HL-60 (cell line): ENCODE data around the gene OR2L13.

ENCODE experiments used
- DNase-seq, 2 experiments: peaks; one replicate each; pipeline ENCODE4 v3.0.0-alpha.2; 2010 to 2020; ENCODE audit warnings: low read depth in 1 of 2, low spot score in 1 of 2
- H3K27ac ChIP-seq: fragments of 250-450 bp; sonication (Bioruptor Pico); replicated peaks from 2 replicates; pipeline ENCODE4 v1.5.1; 2020; ENCODE audit warnings: mild to moderate bottlenecking, moderate library complexity
- H3K27me3 ChIP-seq: fragments of 250-450 bp; sonication (Bioruptor Pico); 2 replicates; pipeline ENCODE4 v1.5.1; 2021; ENCODE audit warnings: mild to moderate bottlenecking, moderate library complexity; ENCODE audit not compliant: insufficient read depth, poor library complexity, severe bottlenecking
- H3K4me3 ChIP-seq: replicated peaks from 2 replicates; pipeline ENCODE4 v1.5.1; 2011; ENCODE audit warnings: mild to moderate bottlenecking, control low read depth, low read length; ENCODE audit not compliant: insufficient read depth
- GABPA ChIP-seq: IDR thresholded peaks from 2 replicates; pipeline ENCODE4 v1.6.1; 2012; ENCODE audit warnings: low read depth
- POLR2AphosphoS5 ChIP-seq: IDR thresholded peaks from 2 replicates; pipeline ENCODE4 v1.6.1; 2012; ENCODE audit warnings: low read depth
- REST ChIP-seq: IDR thresholded peaks from 2 replicates; pipeline ENCODE4 v1.6.1; 2012; ENCODE audit warnings: low read depth; ENCODE audit not compliant: insufficient replicate concordance
- SPI1 ChIP-seq: IDR thresholded peaks from 2 replicates; pipeline ENCODE4 v1.6.1; 2012; ENCODE audit warnings: low read depth, mild to moderate bottlenecking, borderline replicate concordance
- TF ChIP-seq, protein P1 (sequence below): IDR thresholded peaks from one replicate; pipeline ENCODE4 v1.5.1; 2011; ENCODE audit warnings: low read length, control low read depth, inconsistent platforms; ENCODE audit not compliant: insufficient read depth

Gene OR2L13

DNA sequence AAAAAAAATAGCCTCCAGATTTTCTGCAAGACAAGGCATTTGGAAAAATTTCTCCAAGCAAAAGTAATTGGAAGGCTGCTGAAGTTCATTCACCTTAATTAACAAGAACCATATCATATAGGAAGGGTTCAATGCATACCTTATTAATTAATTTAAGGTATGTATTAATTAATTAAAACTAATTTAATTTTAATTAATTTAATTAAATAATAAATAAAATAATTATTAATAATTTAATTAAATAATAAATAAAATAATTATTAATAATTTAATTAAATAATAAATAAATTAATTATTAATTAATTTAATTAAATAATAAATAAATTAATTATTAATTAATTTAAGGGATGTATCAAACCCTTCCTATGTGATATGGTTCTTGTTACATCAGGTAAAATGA, 7.9 kb downstream of the OR2L13 start:
- Histone ChIP-seq H3K27ac (no peak overlapping the region), H3K4me3 (no peak overlapping the region), H3K27me3 (no peaks in the 10 kb centered on the region)
- DNase-seq = no peak
- TF ChIP-seq SPI1 (no peak), REST (no peak), POLR2AphosphoS5 (no peak), GABPA (no peak)
- TF ChIP-seq, protein P1, sequence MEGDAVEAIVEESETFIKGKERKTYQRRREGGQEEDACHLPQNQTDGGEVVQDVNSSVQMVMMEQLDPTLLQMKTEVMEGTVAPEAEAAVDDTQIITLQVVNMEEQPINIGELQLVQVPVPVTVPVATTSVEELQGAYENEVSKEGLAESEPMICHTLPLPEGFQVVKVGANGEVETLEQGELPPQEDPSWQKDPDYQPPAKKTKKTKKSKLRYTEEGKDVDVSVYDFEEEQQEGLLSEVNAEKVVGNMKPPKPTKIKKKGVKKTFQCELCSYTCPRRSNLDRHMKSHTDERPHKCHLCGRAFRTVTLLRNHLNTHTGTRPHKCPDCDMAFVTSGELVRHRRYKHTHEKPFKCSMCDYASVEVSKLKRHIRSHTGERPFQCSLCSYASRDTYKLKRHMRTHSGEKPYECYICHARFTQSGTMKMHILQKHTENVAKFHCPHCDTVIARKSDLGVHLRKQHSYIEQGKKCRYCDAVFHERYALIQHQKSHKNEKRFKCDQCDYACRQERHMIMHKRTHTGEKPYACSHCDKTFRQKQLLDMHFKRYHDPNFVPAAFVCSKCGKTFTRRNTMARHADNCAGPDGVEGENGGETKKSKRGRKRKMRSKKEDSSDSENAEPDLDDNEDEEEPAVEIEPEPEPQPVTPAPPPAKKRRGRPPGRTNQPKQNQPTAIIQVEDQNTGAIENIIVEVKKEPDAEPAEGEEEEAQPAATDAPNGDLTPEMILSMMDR = no peak

DNA sequence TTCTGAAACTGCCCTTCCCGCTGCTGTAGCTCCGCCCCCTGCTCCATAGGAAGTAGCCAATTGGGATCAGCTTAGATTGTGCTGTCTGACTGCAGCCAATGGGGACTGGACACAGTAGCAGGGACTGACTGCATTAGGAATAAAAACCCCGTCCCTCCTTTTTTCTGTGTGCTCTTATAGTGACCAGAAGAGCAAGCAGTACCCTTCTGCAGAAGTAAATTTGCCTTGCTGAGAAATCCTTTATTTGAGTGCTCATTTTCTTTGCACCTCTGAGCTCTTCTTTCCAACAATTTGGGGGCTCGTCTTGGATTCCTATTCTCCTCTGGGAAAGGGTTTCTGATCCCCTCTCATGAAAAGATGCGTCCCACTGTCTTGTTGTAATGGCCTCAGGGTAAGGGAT, 16.2 kb downstream of the OR2L13 start:
- TF ChIP-seq POLR2AphosphoS5 = no peak
- TF ChIP-seq SPI1 = no peak
- TF ChIP-seq, protein P1 = no peak
- TF ChIP-seq GABPA = no peak
- TF ChIP-seq REST = no peak
- no peak for DNase-seq
- H3K27ac ChIP-seq = no peak overlapping the region
- no peak overlapping the region for H3K4me3 ChIP-seq
- H3K27me3 ChIP-seq = no peaks in the 10 kb centered on the region

GRCh38 chr1:248114890-248115289, 19.9 kb downstream of the OR2L13 start:
- no peak overlapping the region for H3K27ac ChIP-seq
- H3K27me3 ChIP-seq = no peaks in the 10 kb centered on the region
- no peak overlapping the region for H3K4me3 ChIP-seq
- DNase-seq = no peak
- TF ChIP-seq, protein P1 = no peak
- no peak for TF ChIP-seq POLR2AphosphoS5
- TF ChIP-seq SPI1 = no peak
- no peak for TF ChIP-seq GABPA
- TF ChIP-seq REST = no peak
